Muscle of back (tissue), 11 donors: ENCODE measurements around the gene COPS3. TPM values are rescaled to one million over a fixed set of nuclear protein-coding genes. Genes with fewer than 3 reads are reported as not detected.
A peak's percentile ranks its signal among the peaks of the same experiment; 100 is the strongest.

Experiments
- DNase-seq, 3 donors: peaks; one replicate each; pipeline versions ENCODE4 v3.0.0 to v3.0.0-alpha.2; 2013
- polyA plus RNA-seq, 10 donors: library from polyadenylated mRNA; unstranded; fragments of 120-200 nt; gene quantifications; one replicate each; pipeline ENCODE4 v1.2.1, GENCODE V29; 2013; ENCODE audit not compliant: insufficient read length in 10 of 10

COPS3 gene
- polyA plus RNA-seq, 10 donors = 69.2 to 89.4 (median 73.7) TPM

GRCh38 chr17:17252149-17252661, 28.8 kb downstream of the COPS3 start:
- no peak for DNase-seq

DNA sequence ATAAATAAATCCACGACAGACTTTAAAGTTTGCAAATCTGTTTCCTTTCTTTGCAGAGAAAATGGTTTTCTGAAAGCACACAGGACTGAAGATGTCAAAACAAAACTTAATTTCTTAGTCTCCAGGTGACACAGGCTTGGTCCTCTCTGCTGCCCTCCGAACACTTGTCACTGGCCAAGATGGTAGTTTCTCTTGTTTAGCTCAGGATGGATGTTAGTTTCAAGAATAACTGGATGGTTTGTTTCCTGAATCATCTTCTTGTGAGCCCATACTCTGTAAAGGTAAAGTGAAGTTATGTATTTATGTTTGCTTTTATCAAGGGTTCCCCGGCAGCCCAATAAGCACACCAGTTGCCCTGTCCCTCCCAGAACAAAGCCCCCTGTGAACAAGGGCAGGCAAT, 34.2 kb downstream of the COPS3 start:
- no peak for DNase-seq

GRCh38 chr17:17243163-17243562, 37.9 kb downstream of the COPS3 start:
- no peak for DNase-seq

- DNase-seq = no peak
Measured at GRCh38 chr17:17242246-17242645, 38.8 kb downstream of the COPS3 start.

- no peak for DNase-seq
Measured at GRCh38 chr17:17241656-17242055, 39.4 kb downstream of the COPS3 start.

- DNase-seq = no peak
Measured at GRCh38 chr17:17239832-17240231, 41.2 kb downstream of the COPS3 start.

- peak; percentile 89 to 96 (median 92) for DNase-seq
Measured at GRCh38 chr17:17237026-17237799, 43.8 kb downstream of the COPS3 start, which contains the start of gene FLCN. FLCN (minus strand) TSS chr17:17237168; CDS start chr17:17228137, 9,031 bp downstream.

DNA sequence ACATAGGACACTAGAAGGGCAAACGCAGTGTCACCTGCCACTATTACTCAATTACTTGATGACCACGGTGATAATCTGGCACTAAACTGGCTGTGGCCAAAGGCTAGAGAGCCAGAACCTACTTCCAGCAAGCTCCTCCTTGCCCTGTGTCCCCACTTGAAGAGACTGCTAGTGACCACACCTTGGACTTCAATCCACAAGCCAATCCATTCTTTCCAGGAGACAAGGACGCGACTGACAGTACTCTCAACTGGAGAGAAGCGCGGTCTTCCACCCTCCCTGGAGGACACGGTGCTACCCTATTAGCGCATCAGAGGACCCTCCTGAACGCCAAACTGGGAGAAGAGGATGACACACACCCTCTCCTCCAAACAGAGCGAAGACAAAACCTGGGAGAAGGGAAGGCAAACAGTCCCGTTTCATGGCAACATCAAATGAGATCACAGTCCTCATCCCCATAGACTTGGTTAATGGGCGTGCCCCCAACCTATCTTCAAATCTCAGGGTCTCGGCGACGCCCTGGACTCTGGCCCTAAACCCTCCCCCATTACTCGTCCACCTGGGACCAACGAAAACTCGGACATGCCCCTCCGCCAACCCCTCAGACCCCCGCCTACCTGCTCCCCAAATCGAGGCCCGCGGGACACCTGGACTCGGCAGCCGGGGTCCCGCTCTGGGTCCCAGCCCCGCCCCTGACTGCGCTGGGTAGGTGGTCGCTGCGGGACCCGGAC, 44.6 kb downstream of the COPS3 start:
- DNase-seq = peak; percentile 17 to 69 (median 31)

- DNase-seq = peak; percentile 7 to 42 (median 40)
Measured at GRCh38 chr17:17235212-17236174, 45.6 kb downstream of the COPS3 start.

GRCh38 chr17:17232303-17232621, 48.8 kb downstream of the COPS3 start:
- no peak for DNase-seq

DNA sequence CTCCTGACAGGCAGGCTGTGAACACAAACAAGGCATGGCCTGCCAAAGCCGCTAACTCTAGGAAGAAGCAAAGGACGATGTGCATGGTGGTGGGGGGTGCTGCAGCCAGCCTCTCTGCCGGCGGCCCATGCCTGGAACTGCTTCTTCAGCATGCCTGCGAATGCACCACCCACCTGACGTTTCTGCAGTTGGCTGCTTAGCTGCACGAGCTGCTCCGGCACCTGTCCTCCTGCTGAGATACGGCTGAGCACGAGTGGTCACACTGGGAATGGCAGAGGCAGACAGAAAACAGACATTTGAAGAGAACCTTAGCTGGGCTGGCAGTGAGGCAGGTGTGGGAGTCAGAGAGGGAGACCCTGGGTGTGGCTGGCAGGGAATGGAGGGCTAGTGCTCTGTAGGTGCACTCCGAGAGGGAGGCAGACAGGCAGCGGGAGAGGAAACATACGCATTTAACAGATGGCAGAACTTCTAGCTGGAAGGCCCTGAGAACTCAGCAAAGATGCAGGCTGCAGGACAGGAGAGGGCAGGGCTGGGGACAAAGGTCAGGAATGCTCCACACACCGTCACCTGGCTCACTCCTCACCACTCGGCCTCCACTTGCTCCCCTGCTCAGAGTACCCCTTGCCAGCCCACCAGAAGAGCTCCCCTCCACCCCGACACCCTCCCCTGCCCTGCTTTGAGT, 49.3 kb downstream of the COPS3 start:
- no peak for DNase-seq

DNA sequence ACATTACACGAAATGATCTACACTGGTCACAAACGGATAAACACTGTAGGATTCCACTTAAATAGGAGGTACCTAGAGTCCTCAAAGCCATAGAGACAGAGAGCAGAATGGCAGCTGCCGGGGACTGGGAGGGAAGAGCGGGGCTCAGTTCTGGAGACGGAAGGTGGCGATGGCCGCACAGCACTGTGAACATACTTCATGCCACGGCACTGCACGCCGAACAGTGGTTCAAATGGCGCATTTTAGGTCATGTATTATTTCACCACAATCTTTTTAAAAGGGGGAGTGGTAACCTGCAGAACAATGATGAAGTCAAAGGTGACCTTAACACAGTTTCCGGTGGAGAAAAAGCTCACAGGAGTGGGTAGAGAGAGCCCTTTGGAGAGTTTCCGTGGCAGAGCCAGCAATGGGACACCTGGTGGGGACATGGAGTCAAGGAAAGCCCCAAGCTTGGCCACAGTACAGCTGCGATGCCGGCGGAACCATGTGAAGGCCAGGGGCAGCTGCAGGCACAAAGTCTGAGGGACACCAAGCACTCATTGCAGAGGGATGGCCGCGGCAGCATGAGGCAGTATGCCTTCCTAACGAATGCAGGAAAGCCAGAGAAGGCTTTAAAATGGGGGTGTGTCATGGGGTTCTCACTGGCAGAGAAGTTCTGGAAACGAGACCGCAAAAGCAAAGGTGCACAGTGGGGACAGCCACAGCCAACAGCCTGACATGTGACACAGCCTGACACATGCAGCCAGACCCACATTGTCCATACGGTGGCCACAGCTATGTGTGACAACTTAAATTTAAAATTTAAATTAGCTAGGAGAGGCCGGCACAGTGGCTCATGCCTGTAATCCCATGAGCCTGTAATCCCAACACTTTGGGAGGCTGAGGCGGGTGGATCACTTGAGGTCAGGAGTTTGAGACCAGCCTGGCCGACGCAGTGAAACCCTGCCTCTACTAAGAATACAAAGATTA, 51.3 kb downstream of the COPS3 start:
- DNase-seq = no peak

DNA sequence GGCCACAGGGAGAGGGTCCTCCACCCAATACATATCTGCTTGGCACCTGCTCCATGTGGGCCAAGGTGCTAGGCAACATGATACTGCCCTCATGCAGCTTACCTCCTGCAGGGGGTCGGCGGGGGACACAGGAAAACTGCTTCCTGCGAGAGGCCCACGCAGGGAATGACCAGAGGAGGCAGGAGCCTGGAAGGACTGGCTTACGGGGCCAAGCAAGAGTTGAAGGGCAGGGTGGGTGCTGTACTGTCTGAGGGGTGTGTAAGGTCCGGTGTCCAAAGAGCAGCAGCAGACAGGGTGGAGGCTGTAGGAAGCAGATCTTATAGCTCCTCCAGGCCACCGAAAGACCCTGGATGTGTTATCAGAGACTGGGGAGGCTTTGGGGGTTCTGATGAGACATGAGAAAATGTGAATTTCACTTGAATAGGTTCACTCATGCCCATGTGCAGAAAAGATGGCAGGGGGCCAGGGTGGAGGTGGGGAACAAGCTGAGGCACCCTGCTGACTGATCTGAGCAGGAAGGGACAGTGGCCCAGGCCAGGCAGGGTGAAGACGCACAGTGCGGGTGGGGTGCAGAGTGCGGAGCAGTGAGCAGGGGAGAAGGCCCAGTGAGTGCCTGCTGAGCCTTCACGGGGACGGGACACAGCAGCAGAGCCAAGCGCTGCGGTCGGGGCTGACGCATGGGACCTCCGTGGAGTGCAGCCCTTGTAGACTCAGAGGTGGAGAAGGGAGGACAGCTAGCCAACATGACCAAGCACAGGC, 52.3 kb downstream of the COPS3 start:
- no peak for DNase-seq

DNA sequence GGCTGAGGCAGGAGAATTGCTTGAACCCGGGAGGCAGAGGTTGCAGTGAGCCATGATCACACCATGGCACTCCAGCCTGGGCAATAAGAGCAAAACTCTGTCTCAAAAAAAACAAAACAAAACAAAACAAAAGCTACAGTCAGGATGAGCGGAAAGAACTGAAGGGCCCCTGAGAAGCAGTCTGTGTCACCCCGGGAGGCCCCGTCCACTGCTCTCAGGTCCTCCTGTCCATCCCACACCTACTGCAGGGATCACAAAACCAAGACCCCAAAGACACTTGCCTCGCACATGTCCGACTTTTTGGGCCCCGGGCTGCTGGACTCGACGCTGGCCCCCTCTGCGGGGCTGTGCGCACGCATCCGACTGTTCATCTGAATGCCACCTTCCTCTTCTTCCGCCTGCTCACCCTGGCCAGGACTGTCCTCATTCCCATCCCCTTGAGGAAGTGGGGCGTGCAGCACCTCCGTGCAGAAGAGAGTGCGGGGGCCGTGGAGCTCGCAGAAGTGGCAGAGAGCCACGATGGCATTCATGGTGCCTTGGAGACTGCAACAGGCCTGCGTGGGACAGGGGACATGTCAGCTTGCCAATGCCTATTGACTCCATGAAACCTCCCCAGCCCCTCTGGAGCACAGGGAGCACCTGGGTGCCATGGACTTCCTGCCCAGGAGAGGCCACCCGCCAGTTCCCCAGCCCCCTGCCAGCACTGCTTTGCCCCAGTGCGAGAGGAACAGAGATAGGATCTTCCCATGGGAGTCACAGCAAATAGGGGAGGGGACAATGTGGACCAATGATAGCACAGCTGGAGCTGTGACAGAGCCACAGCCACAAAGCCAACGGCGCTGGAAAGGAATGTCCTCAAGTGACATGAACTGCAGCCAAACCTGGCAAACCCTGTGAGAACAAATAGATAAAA, 53.2 kb downstream of the COPS3 start:
- DNase-seq = no peak

DNA sequence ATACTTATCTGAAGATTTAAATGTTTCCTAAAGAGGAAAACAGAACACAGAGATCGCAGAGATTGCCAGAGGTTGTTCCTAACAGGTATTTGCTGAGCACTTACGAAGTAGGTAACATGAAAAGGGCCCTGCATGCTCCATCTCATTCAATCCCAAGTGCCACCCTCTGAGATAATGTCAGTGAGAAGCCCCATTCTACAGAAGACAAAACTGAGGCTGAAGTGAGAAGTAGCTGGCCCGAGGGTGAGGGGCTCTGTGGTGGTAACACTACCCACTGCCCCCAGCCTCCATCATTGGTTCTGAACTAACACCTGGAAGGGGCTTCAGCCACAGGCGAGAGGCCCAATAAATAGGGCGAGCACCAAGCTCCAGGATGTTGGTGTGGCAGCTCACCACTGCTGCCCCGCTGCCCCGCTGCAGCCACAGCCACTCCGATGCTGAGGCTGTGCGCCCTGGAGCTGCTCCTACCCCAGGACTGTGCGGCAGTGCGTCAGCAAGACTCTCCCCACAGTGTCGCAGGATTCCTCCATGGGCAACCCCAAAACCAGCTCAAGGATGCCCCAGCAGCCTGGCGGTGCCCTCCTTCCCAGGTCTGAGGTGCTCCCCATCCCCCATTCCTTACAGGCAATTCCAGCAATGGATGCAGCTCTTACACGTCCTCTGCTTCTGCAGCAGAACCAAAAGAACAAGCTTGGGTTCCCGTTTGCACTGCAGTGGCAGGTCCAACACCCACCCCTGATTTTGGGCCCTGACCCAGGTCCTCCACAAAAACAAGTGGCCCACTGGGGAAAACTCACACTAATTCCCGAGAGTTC, 54.4 kb downstream of the COPS3 start:
- DNase-seq = no peak

DNA sequence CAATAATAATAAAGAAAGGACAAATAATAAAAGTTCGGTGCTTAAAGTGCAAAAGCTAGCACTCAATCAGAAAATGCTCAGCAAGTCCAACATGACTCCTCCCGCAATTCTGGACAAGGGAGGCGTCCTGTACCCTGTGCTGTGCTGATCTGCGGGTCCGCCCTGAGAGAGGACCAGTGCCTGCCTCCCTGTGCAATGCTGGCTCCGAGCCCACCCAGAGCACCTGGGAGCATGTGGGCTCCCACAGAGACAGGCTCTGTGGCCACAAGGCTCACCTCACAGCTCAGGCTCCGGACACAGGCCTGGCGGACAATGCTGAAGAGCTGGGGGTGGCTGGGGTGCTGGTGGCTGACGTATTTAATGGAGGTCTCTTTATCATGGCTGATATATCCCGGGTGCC, 55.1 kb downstream of the COPS3 start:
- no peak for DNase-seq

GRCh38 chr17:17224137-17224536, 56.9 kb downstream of the COPS3 start:
- DNase-seq = no peak
